Right lobe of liver (tissue), 4 donors: ENCODE measurements around the gene ADAMTSL2.

ENCODE experiments used
- CTCF ChIP-seq, 4 donors: fragments of 200-600 bp in 3 of 4; fragments of 450-650 bp in 1 of 4; IDR thresholded peaks; one replicate each; pipeline versions ENCODE4 v1.5.1 to v1.8.0; 2016 to 2022; ENCODE audit warnings: antibody characterized with exemption in 4 of 4, mild to moderate bottlenecking in 2 of 4
- POLR2A ChIP-seq: fragments of 450-650 bp; IDR thresholded peaks from one replicate; pipeline ENCODE4 v1.6.1; 2017; ENCODE audit warnings: antibody characterized with exemption, mild to moderate bottlenecking
- donor health status: DM: no; HTN: no; CAD: no.
- donor health status: DM: no; HTN: no; CAD: no.
- donor health status: DM: no; HTN: yes; CAD: no.

GRCh38 chr9:133613432-133613831, 78.9 kb downstream of the ADAMTSL2 start:
- no peak for TF ChIP-seq CTCF (IDR thresholded peaks at IDR 0.05)
- TF ChIP-seq POLR2A = no peak
